NCI-H526 treated with DMSO at 0.1 percent for 48 hours (cell line): Measurements from ENCODE around the gene IRF2BPL.

Source experiments
- DNase-seq: peaks from one replicate; lab custom pipeline; 2025; lab: John Stamatoyannopoulos, UW

IRF2BPL gene

GRCh38 chr14:77028384-77029231, at the start of gene IRF2BPL:
TSS of gene IRF2BPL (minus strand) at chr14:77028708. CDS start at chr14:77027792, 916 bp downstream.
- DNase-seq: peak; percentile 96

- no peak for DNase-seq
Measured at GRCh38 chr14:77077040-77077439, 48.5 kb upstream of the IRF2BPL start.

GRCh38 chr14:77076113-77076631, 47.7 kb upstream of the IRF2BPL start:
- DNase-seq: no peak

GRCh38 chr14:77074969-77075368, 46.5 kb upstream of the IRF2BPL start:
- DNase-seq: no peak

GRCh38 chr14:77071938-77072388, 43.5 kb upstream of the IRF2BPL start:
- no peak for DNase-seq

GRCh38 chr14:77069551-77069950, 41.0 kb upstream of the IRF2BPL start:
- no peak for DNase-seq

GRCh38 chr14:77068517-77069200, 40.2 kb upstream of the IRF2BPL start:
- no peak for DNase-seq

- peak; percentile 15 for DNase-seq
Measured at GRCh38 chr14:77067632-77068516, 39.4 kb upstream of the IRF2BPL start.

- DNase-seq: no peak
Measured at GRCh38 chr14:77066578-77067172, 38.2 kb upstream of the IRF2BPL start.

GRCh38 chr14:77065851-77066577, 37.5 kb upstream of the IRF2BPL start:
- no peak for DNase-seq

- no peak for DNase-seq
Measured at GRCh38 chr14:77064521-77065178, 36.1 kb upstream of the IRF2BPL start.

- DNase-seq: no peak
Measured at GRCh38 chr14:77063571-77064171, 35.2 kb upstream of the IRF2BPL start.

GRCh38 chr14:77062261-77062660, 33.8 kb upstream of the IRF2BPL start:
- DNase-seq: no peak

GRCh38 chr14:77061630-77062257, 33.2 kb upstream of the IRF2BPL start:
- no peak for DNase-seq

GRCh38 chr14:77059276-77059915, 30.9 kb upstream of the IRF2BPL start:
- peak; percentile 22 for DNase-seq

GRCh38 chr14:77058785-77059184, 30.3 kb upstream of the IRF2BPL start:
- no peak for DNase-seq

GRCh38 chr14:77058117-77058516, 29.6 kb upstream of the IRF2BPL start:
- no peak for DNase-seq

GRCh38 chr14:77055981-77056380, 27.5 kb upstream of the IRF2BPL start:
- DNase-seq: no peak

GRCh38 chr14:77055306-77055705, 26.8 kb upstream of the IRF2BPL start:
- DNase-seq: no peak
